Tibial artery (tissue), 4 donors: Measurements from ENCODE around the gene IGSF3.
"Not testable (repeated sequence)": the region's sequence is repeated elsewhere in the genome, so short reads cannot be mapped to it uniquely, and the experiment has no call there.

Experiments
- DNase-seq, 2 donors: peaks; one replicate each; pipeline ENCODE4 v3.0.0-alpha.2; 2019
- H3K27ac ChIP-seq, 2 donors: fragments of 200-600 bp; sonication (generic) in 1 of 2; 1 replicate in 1 of 2; 2 replicates in 1 of 2; pipeline ENCODE4 v1.5.1; 2018 to 2019; ENCODE audit warnings: mild to moderate bottlenecking in 1 of 2
- H3K27me3 ChIP-seq, 2 donors: fragments of 200-600 bp; sonication (generic) in 1 of 2; one replicate each; pipeline versions ENCODE4 v1.5.1 to v1.6.0; 2016 to 2019
- H3K36me3 ChIP-seq, 3 donors: fragments of 200-600 bp; sonication (generic) in 2 of 3; one replicate each; pipeline ENCODE4 v1.5.1; 2016 to 2019; ENCODE audit warnings: mild to moderate bottlenecking in 2 of 3
- H3K4me1 ChIP-seq, 4 donors: fragments of 200-600 bp; sonication (generic) in 2 of 4; 1 replicate in 3 of 4; 2 replicates in 1 of 4; pipeline ENCODE4 v1.5.1; 2016 to 2019
- H3K4me3 ChIP-seq, 2 donors: fragments of 200-600 bp; sonication (generic) in 1 of 2; 1 replicate in 1 of 2; 2 replicates in 1 of 2; pipeline ENCODE4 v1.5.1; 2018 to 2019; ENCODE audit warnings: mild to moderate bottlenecking in 2 of 2
- H3K9me3 ChIP-seq, 3 donors: fragments of 200-600 bp; sonication (generic) in 1 of 3; one replicate each; pipeline ENCODE4 v1.5.1; 2016 to 2019
- CTCF ChIP-seq, 2 experiments: fragments of 200-600 bp in 1 of 2; fragments of 450-650 bp in 1 of 2; IDR thresholded peaks; one replicate each; pipeline ENCODE4 v1.5.1; 2017 to 2019; ENCODE audit warnings: antibody characterized with exemption in 2 of 2, mild to moderate bottlenecking in 1 of 2, moderate library complexity in 1 of 2
- intact Hi-C: fragments of 100-400 bp; cut with DNase I; formaldehyde crosslinking; loops from one replicate; pipeline ENCODE4 v1.15.0; 2023; ENCODE audit warnings: low total_unique reads

The IGSF3 gene

GRCh38 chr1:116628448-116628847 lies 39.1 kb downstream of the IGSF3 start:
- peaks cover 0 to 11% (median 0%) of the 10 kb centered on the region in 4 donors for H3K4me1 ChIP-seq
- H3K27ac ChIP-seq = no peak overlapping the region
- no peak for TF ChIP-seq CTCF (IDR thresholded peaks at IDR 0.05)
- H3K27me3 ChIP-seq = no peaks in the 10 kb centered on the region
- intact Hi-C loops = no loop called here
- no peak overlapping the region for H3K4me3 ChIP-seq
- no peaks in the 10 kb centered on the region for H3K9me3 ChIP-seq
- DNase-seq = no peak
- H3K36me3 ChIP-seq = no peaks in the 10 kb centered on the region

GRCh38 chr1:116627357-116627756 lies 40.2 kb downstream of the IGSF3 start:
- H3K9me3 ChIP-seq, H3K27ac ChIP-seq, DNase-seq, intact Hi-C loops, H3K4me3 ChIP-seq, H3K36me3 ChIP-seq, H3K27me3 ChIP-seq, H3K4me1 ChIP-seq: not testable (repeated sequence)

GRCh38 chr1:116626915-116627314 lies 40.6 kb downstream of the IGSF3 start:
- H3K27me3 ChIP-seq, H3K36me3 ChIP-seq, DNase-seq, H3K27ac ChIP-seq, intact Hi-C loops, H3K4me1 ChIP-seq, H3K9me3 ChIP-seq, H3K4me3 ChIP-seq: not testable (repeated sequence)

GRCh38 chr1:116625155-116625554 lies 42.4 kb downstream of the IGSF3 start:
- H3K27ac ChIP-seq, H3K4me3 ChIP-seq, H3K4me1 ChIP-seq, DNase-seq, H3K36me3 ChIP-seq, H3K27me3 ChIP-seq, intact Hi-C loops, H3K9me3 ChIP-seq: not testable (repeated sequence)

- no peak overlapping the region for H3K4me3 ChIP-seq
- no peaks in the 10 kb centered on the region for H3K27me3 ChIP-seq
- no peaks in the 10 kb centered on the region for H3K9me3 ChIP-seq
- no peaks in the 10 kb centered on the region for H3K4me1 ChIP-seq
- DNase-seq = no peak
- intact Hi-C loops = no loop called here
- no peak overlapping the region for H3K27ac ChIP-seq
- no peaks in the 10 kb centered on the region for H3K36me3 ChIP-seq
- TF ChIP-seq CTCF (IDR thresholded peaks at IDR 0.05) = no peak
Measured at GRCh38 chr1:116624040-116624439, 43.5 kb downstream of the IGSF3 start.

GRCh38 chr1:116622496-116622895 lies 45.0 kb downstream of the IGSF3 start:
- H3K9me3 ChIP-seq, intact Hi-C loops, H3K4me3 ChIP-seq, DNase-seq, H3K36me3 ChIP-seq, H3K4me1 ChIP-seq, H3K27me3 ChIP-seq, H3K27ac ChIP-seq: not testable (repeated sequence)

- H3K4me3 ChIP-seq, intact Hi-C loops, H3K36me3 ChIP-seq: not testable (repeated sequence)
Measured at GRCh38 chr1:116621756-116622155, 45.8 kb downstream of the IGSF3 start.

GRCh38 chr1:116620392-116620791 lies 47.1 kb downstream of the IGSF3 start:
- H3K27me3 ChIP-seq, H3K36me3 ChIP-seq, intact Hi-C loops, H3K27ac ChIP-seq, DNase-seq, H3K9me3 ChIP-seq, H3K4me1 ChIP-seq, H3K4me3 ChIP-seq: not testable (repeated sequence)

More at GRCh38 chr1:116621756-116622155, 45.8 kb downstream of the IGSF3 start:
- H3K9me3 ChIP-seq, H3K27me3 ChIP-seq, DNase-seq, H3K27ac ChIP-seq, H3K4me1 ChIP-seq: not testable (repeated sequence)

- H3K4me1 ChIP-seq, H3K27me3 ChIP-seq, H3K4me3 ChIP-seq, H3K9me3 ChIP-seq, intact Hi-C loops, H3K36me3 ChIP-seq, DNase-seq, H3K27ac ChIP-seq: not testable (repeated sequence)
Measured at GRCh38 chr1:116619106-116619505, 48.4 kb downstream of the IGSF3 start.

- H3K27me3 ChIP-seq, H3K36me3 ChIP-seq, H3K4me3 ChIP-seq, intact Hi-C loops, H3K9me3 ChIP-seq, DNase-seq, H3K27ac ChIP-seq, H3K4me1 ChIP-seq: not testable (repeated sequence)
Measured at GRCh38 chr1:116617808-116618207, 49.7 kb downstream of the IGSF3 start.

- DNase-seq, intact Hi-C loops, H3K9me3 ChIP-seq, H3K4me3 ChIP-seq, H3K27ac ChIP-seq, H3K4me1 ChIP-seq, H3K27me3 ChIP-seq: not testable (repeated sequence)
- peaks cover 0 to 12% (median 0%) of the 10 kb centered on the region in 3 donors for H3K36me3 ChIP-seq
Measured at GRCh38 chr1:116613825-116614224, 53.7 kb downstream of the IGSF3 start.

- H3K9me3 ChIP-seq, H3K4me1 ChIP-seq, H3K4me3 ChIP-seq, DNase-seq, intact Hi-C loops, H3K27me3 ChIP-seq, H3K27ac ChIP-seq: not testable (repeated sequence)
- H3K36me3 ChIP-seq = peaks cover 0 to 12% (median 0%) of the 10 kb centered on the region in 3 donors
Measured at GRCh38 chr1:116609801-116610371, 57.6 kb downstream of the IGSF3 start.

GRCh38 chr1:116608841-116609240 lies 58.7 kb downstream of the IGSF3 start:
- H3K9me3 ChIP-seq, H3K27me3 ChIP-seq, intact Hi-C loops, H3K4me1 ChIP-seq, H3K36me3 ChIP-seq, H3K27ac ChIP-seq, H3K4me3 ChIP-seq, DNase-seq: not testable (repeated sequence)
